Measurements from ENCODE around the gene TAF1B.

Gene TAF1B

DNA sequence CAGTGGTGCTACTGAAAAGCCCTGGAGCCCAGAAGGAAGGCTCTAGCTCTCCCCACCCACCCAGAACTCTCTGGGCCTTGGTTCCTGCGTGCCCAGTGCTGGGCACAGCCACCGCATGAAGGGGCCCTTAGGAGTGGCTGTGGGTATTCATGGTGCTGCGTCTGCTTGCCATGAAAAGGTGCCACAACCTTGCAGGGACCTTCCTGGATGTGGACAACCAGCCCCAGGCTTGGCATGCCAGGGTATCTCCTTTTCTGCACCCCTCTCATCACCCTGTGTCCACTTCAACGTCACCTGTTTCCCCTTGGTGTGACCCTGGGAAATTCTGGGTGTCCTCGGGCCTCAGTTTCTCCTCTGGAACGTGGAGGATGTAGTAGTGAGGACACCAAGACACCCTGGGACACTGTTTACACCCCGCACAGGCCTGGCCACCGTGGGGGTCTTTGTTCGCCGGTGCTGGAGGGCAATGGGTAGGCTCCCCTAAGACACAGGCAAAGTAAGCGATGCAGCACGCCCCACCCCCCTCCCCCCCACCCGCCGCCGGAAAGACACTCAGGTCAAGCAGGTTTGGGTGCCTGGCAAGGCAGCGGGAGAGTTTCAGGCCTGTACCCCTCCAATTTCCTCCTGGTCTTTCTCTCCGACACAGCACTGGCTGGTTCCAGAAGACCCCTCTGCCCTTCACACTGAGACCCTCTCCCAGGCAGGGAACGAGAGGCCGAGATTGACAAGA, 34.8 kb upstream of the TAF1B start:
- no peak for DNase-seq (ENCODE audit: low spot score)

DNA sequence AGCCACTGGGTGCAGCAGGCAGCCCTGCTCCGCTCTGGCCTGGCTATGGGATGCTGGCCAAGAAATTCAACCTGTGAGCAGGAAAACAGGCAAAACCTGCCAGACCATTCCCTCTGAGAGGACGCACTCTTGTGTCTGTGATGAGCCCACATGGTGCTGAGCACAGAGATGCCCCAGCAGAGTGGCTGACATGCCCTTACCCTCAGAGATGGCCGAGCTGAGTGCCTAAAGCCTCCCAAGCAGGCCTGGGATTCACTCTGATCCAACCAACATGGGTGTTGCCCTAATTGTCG, 34.3 kb upstream of the TAF1B start:
- no peak for DNase-seq (ENCODE audit: low spot score)

DNA sequence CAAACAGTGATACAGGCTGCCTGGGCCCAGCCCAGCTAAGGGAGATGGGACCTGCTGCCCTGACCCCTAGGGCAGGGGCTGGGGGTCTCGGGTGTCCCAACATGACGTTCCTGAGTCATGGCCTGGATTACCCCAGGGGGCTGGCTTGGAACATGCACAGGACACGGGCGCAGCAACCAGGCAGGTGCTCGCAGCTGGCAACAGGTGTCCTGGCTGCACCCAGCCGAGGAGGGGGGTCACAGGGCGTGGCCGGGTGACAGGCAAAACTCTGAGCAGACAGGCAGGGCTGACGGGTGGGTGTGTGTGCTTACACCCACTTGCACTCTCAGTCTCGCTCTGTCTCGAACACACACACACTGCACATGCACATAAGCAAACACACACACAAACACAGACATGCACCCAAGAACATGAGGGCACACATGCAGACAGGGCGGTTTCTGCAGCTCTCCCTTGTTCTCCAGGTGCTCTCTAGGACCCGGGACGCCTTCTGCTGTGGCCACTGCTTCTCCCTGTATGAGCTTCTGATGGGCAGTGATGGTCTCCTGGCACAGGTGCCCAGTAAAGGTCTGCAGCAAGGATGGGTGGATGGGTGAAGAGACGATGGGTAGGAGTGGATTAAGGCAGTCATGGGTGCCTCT, 33.7 kb upstream of the TAF1B start:
- DNase-seq (ENCODE audit: low spot score): no peak

DNA sequence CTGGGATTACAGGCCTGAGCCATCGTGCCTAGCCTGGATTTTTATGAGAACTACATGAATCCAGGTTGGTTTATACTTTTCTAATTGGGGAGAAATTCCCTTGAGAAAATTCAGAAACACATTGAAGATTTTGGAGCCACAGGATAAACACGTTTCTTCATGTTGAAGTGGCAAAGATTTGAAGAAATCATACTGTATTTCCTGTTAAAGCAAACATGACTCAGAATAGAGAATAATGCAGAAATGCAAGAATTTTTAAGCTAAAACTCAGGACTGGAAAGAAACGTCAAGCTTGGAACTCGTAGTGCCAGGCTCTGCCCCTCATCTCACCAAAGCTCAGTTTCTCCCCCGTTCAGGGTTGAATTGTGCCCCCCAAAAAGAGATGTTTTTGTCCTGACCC, 32.1 kb upstream of the TAF1B start:
- DNase-seq (ENCODE audit: low spot score): no peak

DNA sequence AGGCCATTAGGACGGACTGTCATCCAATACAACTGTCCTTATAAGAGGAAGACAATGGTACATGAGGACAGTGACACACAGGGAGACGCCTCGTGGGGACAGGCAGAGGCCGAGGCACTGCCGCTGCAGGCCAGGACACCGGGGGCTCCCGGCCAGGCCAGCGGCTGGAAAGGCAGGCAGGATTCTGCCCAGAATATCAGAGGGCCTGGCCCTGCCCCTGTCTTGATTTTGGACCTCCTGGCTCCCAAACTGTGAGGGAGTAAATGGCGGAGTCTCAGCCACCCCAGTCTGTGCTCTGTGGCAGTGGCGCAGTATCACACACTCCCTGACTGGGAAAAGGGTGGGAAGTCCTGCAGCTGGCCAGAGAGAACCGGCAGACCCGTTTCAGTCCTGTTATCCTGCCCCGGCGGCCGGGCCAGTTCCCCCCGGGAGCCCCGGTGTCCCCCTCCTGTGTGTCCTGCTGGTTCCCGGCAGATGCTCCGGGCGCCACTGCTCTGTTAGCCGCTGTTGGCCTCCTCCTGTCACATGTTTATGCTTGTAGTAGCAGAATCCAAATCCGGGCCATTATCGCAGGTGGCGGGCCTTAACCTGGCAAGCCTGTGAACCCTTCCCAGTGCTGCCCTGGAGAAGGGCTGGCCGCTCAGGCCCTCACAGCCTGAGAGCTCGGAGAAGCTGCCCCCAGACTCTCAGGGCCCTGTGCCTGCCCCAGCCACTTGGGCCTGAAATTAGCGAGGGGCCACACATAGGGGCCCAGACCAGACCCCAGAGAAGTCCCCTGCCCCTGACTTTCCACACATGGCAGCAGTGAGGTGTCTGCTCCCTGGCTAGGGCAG, 31.4 kb upstream of the TAF1B start:
- DNase-seq (ENCODE audit: low spot score): no peak

DNA sequence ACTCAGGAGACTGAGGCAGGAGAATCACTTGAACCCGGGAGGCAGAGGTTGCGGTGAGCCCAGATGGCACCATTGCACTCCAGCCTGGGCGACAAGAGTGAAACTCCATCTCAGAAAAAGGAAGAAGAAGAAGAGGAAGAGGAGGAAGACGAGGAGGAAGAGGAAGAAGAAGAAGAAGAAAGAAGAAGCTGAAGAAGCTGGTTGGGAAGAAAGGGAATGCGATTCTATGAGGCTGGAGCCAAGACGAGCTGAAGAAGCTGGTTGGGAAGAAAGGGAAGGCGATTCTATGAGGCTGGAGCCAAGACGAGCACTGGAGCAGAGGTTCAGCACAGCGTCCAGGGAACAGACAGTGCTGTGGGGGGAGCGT, 30.3 kb upstream of the TAF1B start:
- no peak for DNase-seq (ENCODE audit: low spot score)

DNA sequence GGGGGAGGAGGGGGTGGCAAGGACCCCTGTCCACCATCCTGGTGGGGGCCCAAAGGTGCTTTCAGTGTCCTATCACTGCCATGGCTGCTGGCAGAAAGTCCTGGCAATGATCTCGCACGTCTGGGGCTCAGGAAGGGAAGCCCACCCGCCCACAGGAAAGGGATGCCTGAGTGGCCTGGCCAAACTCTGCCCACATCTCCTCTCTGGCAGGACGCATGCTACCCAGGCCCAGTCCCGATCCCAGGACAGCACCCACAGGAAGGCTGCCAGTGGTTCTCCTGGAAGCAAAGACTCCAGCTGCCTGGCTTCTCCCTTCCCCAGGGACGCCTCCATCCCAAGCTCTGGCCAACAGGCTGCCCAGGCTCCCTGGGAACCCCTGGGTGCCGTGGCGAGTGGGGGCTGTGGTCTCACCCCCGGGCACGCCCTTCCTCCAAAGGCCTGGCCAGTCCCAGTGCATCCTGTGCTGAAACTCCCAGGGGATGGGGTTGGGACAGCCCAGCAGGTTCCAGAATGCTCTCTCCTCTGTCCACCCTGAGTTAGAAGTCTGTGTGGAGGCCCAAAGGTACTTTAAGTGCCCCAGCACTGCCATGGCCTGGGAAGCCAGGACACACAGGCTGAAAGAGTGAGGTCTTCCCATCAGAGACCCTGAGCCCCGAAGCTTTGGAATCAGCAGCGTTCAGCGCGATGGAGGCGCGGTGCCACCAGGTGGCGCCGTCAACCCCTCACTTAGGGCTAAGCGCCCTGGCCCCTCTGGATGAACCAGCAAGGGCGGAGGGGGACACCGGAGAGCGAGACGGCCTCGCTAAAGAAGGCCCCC, 29.8 kb upstream of the TAF1B start:
- peak; percentile 71 for DNase-seq (ENCODE audit: low spot score)

DNA sequence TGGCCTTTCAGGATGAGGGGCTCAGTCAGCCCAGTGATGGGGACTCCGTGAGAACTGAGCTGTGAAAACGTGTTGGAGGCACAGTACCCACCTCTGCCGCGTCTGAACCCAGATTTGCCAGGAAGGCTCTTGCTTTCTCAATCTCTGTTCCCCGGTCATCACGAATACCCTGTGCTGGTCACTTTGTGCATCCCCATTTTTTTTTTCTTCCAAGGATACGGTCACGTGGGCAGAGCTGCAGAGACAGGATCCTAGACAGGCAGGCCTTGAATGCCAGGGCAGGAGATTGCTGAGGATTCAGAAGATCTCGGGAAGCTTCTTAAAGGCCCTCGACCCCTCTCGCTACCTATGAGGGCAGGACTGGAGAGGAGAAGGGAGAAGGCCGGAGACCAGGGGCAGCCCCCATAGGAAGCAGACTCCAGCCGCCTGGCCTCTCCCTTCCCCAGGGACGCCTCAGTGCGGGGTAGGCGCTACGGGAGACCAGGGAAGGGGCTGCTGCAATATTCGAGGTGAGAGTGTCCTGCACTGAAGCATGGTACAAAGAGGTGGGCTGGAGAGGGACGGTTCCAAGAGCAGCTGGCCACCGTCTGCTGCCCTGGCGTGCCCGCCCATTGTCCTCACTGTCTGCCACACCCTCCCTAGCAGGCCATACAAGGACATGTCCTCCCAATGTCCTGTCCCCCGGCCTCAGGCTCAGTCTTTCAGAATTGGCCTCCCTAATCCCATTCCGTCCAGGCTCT, 29.0 kb upstream of the TAF1B start:
- DNase-seq (ENCODE audit: low spot score): no peak

DNA sequence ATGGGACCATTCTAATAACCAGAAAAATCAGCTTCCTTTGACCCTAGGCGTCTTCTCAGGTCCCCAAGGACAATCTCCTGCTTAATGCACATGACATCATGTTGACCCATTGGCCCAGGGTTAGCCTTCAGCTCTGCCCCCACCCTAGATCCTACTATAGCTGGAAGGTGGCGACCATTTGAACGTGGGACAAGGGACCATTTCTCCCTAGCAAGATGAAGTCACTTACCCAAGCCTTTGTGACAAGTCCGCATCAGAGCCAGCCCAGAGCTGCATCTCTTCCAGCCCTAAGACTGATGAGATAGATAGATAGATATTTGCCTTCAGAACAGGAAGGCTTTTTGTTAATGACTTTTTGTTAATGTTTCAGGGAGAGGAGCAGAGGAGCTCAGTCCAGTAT, 28.2 kb upstream of the TAF1B start:
- DNase-seq (ENCODE audit: low spot score): no peak

GRCh38 chr2:9815844-9816279, 27.4 kb upstream of the TAF1B start:
- DNase-seq (ENCODE audit: low spot score): no peak

DNA sequence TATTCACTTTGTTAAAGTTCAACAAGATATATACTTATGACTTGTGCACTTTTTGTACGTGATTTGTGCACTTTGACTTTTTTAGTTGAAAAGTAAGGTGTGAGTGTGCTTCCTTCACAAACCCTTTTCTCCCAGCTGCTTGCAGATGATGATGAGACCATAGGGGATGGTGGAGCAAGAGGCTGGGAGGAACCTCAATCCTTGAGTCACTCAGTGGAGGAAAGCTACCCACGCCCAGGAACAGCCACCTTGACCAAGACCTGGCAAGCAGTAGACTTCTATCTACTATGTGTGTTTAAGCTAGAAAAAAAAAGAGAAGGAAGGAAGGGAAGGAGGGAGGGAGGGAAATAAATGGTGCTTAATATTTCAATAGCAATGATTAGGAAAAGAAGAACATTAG, 25.2 kb upstream of the TAF1B start:
- DNase-seq (ENCODE audit: low spot score): no peak

DNA sequence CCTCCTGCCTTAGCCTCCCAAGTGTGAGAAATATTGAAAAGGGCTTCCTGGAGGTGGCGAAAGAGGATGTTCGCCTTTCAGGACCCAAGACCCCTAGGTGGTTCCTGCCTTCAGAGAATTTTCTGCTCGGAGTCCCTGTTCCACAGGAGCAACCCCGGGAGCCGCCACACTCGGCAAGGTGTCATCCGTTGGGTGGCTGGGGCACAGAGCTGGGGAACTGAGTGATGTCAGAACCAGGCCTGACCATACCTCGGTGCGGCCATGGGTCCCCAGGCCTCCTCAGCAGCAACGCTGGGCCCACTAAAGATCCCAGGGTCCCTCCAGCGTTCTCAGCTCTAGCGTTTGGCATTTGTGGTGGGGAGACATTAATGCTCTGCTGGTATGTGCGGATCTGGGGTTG, 23.7 kb upstream of the TAF1B start:
- DNase-seq (ENCODE audit: low spot score): no peak

DNA sequence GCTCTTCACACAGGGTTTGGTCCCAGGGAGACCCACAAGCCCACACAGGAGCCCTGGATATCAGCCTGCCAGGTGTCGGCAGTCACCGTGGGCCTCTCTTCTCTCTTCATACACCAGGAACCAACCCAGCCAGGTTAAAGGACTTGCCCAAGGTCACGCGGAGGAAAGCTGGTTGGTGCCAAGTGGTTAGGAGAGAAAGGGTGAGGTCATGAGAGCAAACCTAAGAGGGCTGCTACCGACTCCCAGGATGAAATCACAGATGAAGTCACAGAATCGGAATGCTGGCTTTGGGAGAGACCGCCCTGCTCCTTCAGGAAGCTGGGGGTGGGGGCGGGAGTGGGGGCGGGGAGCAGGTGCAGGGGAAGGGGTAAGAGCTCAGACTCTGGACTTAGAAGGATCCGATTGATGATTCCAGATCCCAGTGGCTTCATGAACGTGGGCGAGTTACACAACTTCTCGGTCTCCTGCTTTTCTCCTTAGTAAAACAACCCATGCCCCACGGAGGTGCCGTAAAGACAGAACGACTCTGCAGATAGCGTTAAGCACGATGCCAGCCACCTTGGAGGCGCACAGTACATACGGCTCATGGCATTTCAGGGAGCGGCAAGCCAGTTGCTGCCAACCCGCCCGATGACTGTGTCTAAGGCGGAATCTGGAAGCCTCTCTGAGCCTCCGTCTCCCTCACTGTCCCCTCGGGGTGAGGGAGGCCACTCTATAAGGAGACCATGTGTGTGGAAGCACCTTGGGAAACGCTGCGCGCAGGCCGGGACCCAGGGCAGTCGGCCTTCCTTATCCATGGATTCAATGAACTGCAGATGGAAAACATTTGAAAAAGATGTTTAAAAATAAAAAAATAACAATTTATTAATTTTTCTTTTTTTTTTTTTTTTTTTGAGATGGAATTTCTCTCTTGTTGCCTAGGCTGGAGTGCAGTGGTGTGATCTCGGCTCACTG, 23.0 kb upstream of the TAF1B start:
- DNase-seq (ENCODE audit: low spot score): no peak

DNA sequence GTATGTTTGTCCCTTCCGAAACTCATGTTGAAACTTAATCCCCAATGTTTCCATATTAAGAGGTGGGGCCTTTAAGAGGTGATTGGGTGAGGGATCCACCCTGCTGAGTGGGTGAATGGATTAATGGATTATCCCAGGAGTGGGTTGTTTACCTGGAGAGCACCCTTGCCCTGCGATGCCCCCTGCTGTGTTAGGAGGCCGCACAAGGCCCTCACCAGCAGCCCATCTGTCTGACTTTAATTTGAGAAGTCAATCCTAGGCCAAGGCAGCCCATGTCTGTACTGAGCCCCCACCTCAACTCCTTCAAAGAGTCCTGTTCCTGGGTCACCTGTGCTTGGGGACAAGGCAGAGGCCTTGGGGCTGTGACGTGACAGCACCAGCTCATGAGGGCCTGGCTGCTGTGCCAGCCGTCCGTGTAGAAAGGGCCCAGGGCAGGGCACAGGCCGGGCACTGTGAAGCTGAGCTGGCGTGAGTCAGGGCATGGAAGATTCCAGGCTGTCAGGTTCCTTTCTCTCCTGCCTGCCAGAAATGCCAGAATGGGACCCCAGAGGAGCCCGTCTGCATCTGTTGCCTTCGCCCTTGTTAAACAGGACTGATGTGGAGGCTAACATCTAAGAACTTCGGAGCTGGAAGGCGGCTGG, 21.3 kb upstream of the TAF1B start:
- DNase-seq (ENCODE audit: low spot score): no peak

DNA sequence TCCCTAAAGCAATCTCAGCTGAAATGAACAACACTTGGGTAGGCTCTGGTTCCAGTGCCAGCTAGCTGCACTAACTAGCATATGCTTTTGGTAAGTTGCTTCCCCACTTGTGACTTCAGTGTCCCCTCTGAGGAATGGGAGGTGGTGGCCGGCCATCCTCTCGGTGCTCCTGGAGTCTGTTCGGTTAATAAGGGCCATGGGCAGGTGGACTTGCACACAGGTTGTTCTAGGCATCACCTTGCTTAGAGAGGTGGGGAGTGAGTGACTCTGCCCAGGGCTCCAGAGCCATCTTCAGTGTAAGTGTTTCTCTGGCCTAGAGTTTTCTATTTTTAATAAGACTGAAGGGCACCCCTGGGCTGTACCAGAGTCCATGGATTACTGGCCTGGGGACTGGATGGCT, 18.8 kb upstream of the TAF1B start:
- no peak for DNase-seq (ENCODE audit: low spot score)

DNA sequence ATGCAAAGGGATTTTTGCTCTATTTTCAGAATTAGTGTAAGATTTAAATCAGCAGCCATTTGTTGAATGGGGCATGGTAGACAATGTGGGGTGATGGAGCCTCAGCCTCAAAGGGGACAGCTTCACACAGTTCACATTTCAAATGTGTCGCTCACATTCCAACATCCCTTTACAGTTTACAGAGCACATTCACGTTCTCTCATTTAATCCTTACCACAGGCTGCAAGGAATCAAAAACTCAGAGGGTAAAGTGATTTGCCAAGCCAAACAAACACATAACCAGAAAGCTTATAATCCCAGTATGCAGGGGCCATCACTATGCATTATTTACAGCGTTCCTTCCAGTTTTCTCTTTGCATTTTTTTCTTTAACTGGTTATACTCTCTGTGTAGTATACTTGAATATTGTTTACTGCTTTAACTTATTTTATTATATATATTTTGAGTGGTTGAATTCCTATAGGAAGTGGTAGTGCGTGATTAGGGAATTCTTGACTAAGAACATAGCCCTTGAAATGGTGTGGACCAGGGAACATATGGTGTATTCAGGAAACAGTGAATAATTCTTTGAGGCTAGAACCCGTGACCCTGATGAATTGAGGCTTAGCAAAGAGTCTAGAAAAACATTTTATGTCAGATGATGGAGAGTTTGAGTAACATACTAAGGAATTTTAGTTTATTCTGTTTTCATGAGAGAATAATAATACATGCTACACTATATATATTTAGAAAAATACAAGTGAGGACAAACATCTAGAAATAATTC, 18.1 kb upstream of the TAF1B start:
- DNase-seq (ENCODE audit: low spot score): no peak

GRCh38 chr2:9826208-9826607, 17.1 kb upstream of the TAF1B start:
- DNase-seq (ENCODE audit: low spot score): no peak

GRCh38 chr2:9830685-9831410, 12.4 kb upstream of the TAF1B start:
- DNase-seq (ENCODE audit: low spot score): no peak

DNA sequence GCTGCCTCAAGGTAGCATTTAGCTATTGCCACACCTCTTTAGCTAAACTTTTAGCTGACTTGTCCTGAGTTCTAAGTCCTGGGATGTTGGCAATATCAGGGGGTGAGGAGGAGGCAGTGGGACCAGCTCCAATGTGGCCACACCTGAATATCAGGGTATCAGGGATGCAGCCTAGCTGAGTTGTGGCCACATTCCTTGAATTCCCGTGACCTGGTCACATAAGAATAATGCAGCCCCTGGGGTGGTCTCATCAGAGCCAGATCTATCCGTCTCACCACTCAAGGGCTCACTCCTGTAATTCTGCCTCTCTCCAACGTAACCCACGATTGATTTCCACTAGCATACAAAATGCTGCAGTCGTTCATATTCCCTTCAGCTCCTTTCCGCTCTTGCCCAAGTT, 11.6 kb upstream of the TAF1B start:
- no peak for DNase-seq (ENCODE audit: low spot score)
